ENCODE data around the gene SLC34A1.

SLC34A1 gene

DNA sequence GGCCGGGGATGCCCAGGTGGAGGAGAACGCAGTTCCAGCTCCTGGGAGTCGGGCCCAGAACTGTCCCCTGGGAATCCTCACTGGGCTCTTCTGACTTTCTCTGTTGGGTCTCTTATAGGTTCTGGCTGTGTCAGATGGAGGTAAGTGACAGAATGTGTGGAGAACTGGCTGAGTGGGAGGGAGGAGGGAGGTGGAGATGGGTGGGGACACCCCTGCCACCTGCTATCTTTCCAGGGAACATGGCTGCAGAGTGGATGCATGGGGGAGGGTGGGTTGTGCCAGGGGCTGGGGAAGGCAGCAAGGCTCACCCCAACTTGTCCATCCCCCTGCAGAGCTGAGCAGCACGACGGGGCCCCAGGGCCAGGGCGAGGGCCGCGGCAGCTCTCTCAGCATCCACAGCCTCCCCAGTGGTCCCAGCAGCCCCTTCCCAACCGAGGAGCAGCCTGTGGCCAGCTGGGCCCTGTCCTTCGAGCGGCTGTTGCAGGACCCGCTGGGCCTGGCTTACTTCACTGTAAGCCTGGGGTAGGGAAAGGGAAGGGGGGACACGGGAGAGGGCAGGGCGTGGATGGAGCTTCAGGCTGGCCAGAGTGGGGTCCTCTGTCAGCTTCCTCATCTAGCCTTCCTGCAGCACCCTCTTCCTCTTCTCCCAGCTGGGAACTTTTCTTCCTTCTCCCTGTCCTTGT, 18.2 kb upstream of the SLC34A1 start:
- H3K27ac ChIP-seq: no peak overlapping the region
- no peaks in the 10 kb centered on the region for H3K9me3 ChIP-seq (ENCODE audit: severe bottlenecking)
- DNase-seq: no peak

DNA sequence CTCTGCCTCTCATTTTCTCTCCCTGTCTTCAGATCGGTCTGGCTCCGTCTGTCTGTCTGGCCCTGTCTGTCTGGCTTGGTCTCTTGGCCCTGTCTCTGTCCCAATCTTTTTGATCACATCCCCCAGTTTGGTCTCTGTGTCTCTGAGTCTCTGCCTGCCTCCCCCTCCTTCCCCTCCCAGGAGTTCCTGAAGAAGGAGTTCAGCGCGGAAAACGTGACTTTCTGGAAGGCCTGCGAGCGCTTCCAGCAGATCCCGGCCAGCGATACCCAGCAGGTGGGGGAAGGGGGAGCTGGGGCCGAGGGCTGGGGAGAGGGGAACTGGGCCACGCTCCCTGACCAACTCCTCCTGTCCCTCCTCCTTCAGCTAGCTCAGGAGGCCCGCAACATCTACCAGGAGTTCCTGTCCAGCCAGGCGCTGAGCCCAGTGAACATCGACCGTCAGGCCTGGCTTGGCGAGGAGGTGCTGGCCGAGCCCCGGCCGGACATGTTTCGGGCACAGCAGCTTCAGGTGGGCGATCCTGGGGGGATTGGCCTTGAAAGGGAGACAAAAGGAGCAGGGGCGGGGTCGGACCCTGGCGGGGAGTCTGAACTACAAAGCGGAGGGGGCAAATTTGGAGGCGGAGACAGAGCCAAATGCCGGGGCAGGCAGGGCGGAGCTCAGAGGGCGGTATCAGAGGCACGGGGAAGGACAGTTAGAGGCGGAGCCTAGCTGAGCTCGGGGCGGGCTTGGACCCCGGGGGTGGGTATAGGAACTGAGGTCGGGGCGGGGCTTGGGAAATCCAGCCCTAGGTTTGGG, 17.5 kb upstream of the SLC34A1 start:
- H3K27me3 ChIP-seq (ENCODE audit: insufficient read depth, low read depth, severe bottlenecking): no peaks in the 10 kb centered on the region
- no peak overlapping the region for H3K4me3 ChIP-seq (ENCODE audit: low read depth, low read length)
- TF ChIP-seq, protein P1, sequence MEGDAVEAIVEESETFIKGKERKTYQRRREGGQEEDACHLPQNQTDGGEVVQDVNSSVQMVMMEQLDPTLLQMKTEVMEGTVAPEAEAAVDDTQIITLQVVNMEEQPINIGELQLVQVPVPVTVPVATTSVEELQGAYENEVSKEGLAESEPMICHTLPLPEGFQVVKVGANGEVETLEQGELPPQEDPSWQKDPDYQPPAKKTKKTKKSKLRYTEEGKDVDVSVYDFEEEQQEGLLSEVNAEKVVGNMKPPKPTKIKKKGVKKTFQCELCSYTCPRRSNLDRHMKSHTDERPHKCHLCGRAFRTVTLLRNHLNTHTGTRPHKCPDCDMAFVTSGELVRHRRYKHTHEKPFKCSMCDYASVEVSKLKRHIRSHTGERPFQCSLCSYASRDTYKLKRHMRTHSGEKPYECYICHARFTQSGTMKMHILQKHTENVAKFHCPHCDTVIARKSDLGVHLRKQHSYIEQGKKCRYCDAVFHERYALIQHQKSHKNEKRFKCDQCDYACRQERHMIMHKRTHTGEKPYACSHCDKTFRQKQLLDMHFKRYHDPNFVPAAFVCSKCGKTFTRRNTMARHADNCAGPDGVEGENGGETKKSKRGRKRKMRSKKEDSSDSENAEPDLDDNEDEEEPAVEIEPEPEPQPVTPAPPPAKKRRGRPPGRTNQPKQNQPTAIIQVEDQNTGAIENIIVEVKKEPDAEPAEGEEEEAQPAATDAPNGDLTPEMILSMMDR (IDR thresholded peaks at IDR 0.05; ENCODE audit: low read depth, low read length): no peak
- no peaks in the 10 kb centered on the region for H3K9me3 ChIP-seq (ENCODE audit: severe bottlenecking)
- no peaks in the 10 kb centered on the region for H3K36me3 ChIP-seq
- DNase-seq: peak; percentile 24
- no peak overlapping the region for H3K27ac ChIP-seq

More for the DNA sequence above, 18.2 kb upstream of the SLC34A1 start:
- Histone ChIP-seq H3K27me3 (ENCODE audit: insufficient read depth, low read depth, severe bottlenecking) (no peaks in the 10 kb centered on the region), H3K4me3 (ENCODE audit: low read depth, low read length) (no peak overlapping the region), H3K36me3 (no peaks in the 10 kb centered on the region)
- TF ChIP-seq, protein P1 (IDR thresholded peaks at IDR 0.05; ENCODE audit: low read depth, low read length): no peak

DNA sequence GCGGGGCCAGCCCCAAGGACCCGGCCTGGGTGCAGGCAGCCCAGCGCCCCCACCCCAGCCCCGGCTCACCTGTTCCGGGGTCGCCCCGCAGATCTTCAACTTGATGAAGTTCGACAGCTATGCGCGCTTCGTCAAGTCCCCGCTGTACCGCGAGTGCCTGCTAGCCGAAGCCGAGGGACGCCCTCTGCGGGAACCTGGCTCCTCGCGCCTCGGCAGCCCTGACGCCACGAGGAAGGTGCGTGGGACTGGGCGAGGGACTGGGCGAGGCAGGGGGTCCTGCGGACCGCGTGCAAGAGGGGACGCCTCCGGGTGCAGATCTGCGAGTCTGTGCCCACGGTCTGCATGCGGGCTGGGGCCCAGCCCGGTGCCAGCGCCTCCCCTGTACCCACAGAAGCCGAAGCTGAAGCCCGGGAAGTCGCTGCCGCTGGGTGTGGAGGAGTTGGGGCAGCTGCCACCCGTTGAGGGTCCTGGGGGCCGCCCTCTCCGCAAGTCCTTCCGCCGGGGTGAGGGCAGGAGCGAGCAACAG, 16.8 kb upstream of the SLC34A1 start:
- no peak for DNase-seq
- Histone ChIP-seq H3K27me3 (ENCODE audit: insufficient read depth, low read depth, severe bottlenecking) (no peaks in the 10 kb centered on the region), H3K9me3 (ENCODE audit: severe bottlenecking) (no peaks in the 10 kb centered on the region), H3K4me3 (ENCODE audit: low read depth, low read length) (no peak overlapping the region), H3K36me3 (no peaks in the 10 kb centered on the region), H3K27ac (no peak overlapping the region)
- TF ChIP-seq, protein P1 (IDR thresholded peaks at IDR 0.05; ENCODE audit: low read depth, low read length): no peak

DNA sequence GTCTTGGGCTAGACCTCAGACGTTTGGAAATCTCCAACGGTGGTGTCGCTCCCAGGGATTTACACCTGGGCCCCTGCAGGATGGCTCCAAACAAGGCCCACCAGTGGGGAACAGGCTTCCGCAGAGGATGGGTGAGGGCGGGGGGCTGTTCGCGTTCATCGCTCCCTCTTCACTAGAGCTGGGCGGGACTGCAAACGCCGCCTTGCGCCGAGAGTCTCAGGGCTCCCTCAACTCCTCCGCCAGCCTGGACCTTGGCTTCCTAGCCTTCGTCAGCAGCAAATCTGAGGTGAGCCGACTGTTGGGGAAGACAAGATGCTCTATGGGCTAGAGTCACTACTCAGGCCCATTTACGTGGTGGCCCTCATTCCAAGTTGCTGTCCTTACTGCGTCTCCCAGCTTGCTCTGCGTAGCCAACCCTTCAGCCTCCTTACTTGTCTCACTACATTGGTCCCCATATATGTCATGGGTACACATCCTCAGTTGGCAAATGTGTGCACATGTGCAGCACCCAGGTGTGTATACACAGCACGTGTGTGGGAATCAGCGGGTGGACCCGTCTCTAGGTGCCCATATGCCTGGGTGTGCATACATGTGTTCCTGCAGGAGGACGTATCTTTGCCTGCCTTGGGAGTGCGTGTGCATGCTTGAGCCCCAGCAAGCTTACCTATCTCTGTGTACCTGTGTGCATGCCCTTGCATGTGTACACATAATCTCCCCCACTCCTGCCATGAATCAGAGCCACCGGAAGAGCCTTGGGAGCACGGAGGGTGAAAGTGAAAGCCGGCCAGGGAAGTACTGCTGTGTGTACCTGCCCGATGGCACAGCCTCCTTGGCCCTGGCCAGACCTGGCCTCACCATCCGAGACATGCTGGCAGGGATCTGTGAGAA, 16.0 kb upstream of the SLC34A1 start:
- DNase-seq: no peak
- Histone ChIP-seq H3K4me3 (ENCODE audit: low read depth, low read length) (no peak overlapping the region), H3K36me3 (no peaks in the 10 kb centered on the region), H3K27ac (no peak overlapping the region), H3K9me3 (ENCODE audit: severe bottlenecking) (no peaks in the 10 kb centered on the region), H3K27me3 (ENCODE audit: insufficient read depth, low read depth, severe bottlenecking) (no peaks in the 10 kb centered on the region)
- TF ChIP-seq, protein P1 (IDR thresholded peaks at IDR 0.05; ENCODE audit: low read depth, low read length): no peak

GRCh38 chr5:177368869-177369644, 15.2 kb upstream of the SLC34A1 start:
- Histone ChIP-seq H3K4me3 (ENCODE audit: low read depth, low read length) (no peak overlapping the region), H3K27me3 (ENCODE audit: insufficient read depth, low read depth, severe bottlenecking) (no peaks in the 10 kb centered on the region), H3K36me3 (no peaks in the 10 kb centered on the region), H3K27ac (no peak overlapping the region), H3K9me3 (ENCODE audit: severe bottlenecking) (no peaks in the 10 kb centered on the region)
- TF ChIP-seq, protein P1 (IDR thresholded peaks at IDR 0.05; ENCODE audit: low read depth, low read length): peak; percentile 46
- DNase-seq: no peak
